PC-3 (cell line): ENCODE data around the gene PAX7. TPM values are rescaled to one million over a fixed set of nuclear protein-coding genes. Genes with fewer than 3 reads are reported as not detected.

ENCODE experiments used
- ATAC-seq: fragments of 200-7000 bp; cut with Tn5 transposase; 2 replicates; pipeline ENCODE4 v1.9.1; 2020; ENCODE audit warnings: mild to moderate bottlenecking, moderate library complexity
- BruUV-seq: library from RNA; stranded (reverse); fragments of 400-500 nt; replicated peaks from 2 replicates; lab custom pipeline; 2021; lab: Mats Ljungman, UMichigan
- CTCF ChIA-PET: fragments of 300-600 bp; sonication (Branson Sonifier 250); formaldehyde crosslinking; loops from one replicate; lab custom pipeline; 2022; ENCODE audit warnings: antibody characterized with exemption; lab: Charles Lee
- POLR2A ChIA-PET: fragments of 300-600 bp; sonication (Branson Sonifier 250); formaldehyde crosslinking; loops from one replicate; lab custom pipeline; 2022; ENCODE audit warnings: antibody characterized with exemption; ENCODE audit not compliant: unreplicated experiment; lab: Charles Lee
- DNase-seq: peaks from one replicate; pipeline ENCODE4 v3.0.0-alpha.2; 2015
- H2AFZ ChIP-seq: fragments of 300-600 bp; sonication (generic); 2 replicates; pipeline ENCODE4 v1.6.0; 2016; ENCODE audit warnings: antibody characterized with exemption, low read length
- H3F3A ChIP-seq: fragments of 300-600 bp; sonication (generic); one replicate; pipeline ENCODE4 v1.6.0; 2017; ENCODE audit warnings: antibody characterized with exemption, low read length, control low read depth, mild to moderate bottlenecking; ENCODE audit not compliant: unreplicated experiment
- H3K27ac ChIP-seq: fragments of 300-600 bp; sonication (generic); 2 replicates; pipeline ENCODE4 v1.5.1; 2016; ENCODE audit warnings: mild to moderate bottlenecking, low read length
- H3K27me3 ChIP-seq: fragments of 300-600 bp; sonication (generic); 2 replicates; pipeline ENCODE4 v1.6.1; 2016; ENCODE audit warnings: low read length, mixed read lengths
- H3K36me3 ChIP-seq: fragments of 300-600 bp; sonication (generic); 2 replicates; pipeline ENCODE4 v1.6.1; 2016; ENCODE audit warnings: low read depth, mixed run types, low read length, mixed read lengths
- H3K4me1 ChIP-seq: fragments of 300-600 bp; sonication (generic); 2 replicates; pipeline ENCODE4 v1.5.1; 2016; ENCODE audit warnings: low read length; ENCODE audit not compliant: insufficient read depth
- H3K4me2 ChIP-seq: fragments of 300-600 bp; sonication (generic); 2 replicates; pipeline ENCODE4 v1.6.0; 2016; ENCODE audit warnings: low read length
- H3K4me3 ChIP-seq: fragments of 300-600 bp; sonication (generic); 2 replicates; pipeline ENCODE4 v1.5.1; 2016; ENCODE audit warnings: mild to moderate bottlenecking, low read length, mixed read lengths
- H3K79me2 ChIP-seq: fragments of 300-600 bp; sonication (generic); 2 replicates; pipeline ENCODE4 v1.6.1; 2017; ENCODE audit warnings: low read length, mixed read lengths
- H3K9ac ChIP-seq: fragments of 300-600 bp; sonication (generic); 2 replicates; pipeline ENCODE4 v1.6.0; 2016; ENCODE audit warnings: mild to moderate bottlenecking, low read length
- H3K9me2 ChIP-seq: fragments of 300-600 bp; sonication (generic); replicated peaks from 2 replicates; pipeline ENCODE4 v1.6.1; 2016; ENCODE audit warnings: mixed run types, low read length, mixed read lengths
- H3K9me3 ChIP-seq: fragments of 300-600 bp; sonication (generic); 2 replicates; pipeline ENCODE4 v1.6.1; 2016; ENCODE audit warnings: low read length, mixed read lengths
- H4K20me1 ChIP-seq: fragments of 300-600 bp; sonication (generic); 2 replicates; pipeline ENCODE4 v1.6.1; 2016; ENCODE audit warnings: low read length, mixed read lengths
- EZH2 ChIP-seq: fragments of 300-600 bp; sonication (generic); IDR thresholded peaks from one replicate; pipeline ENCODE4 v1.6.1; 2017; ENCODE audit warnings: antibody characterized with exemption, mild to moderate bottlenecking, low read length; ENCODE audit not compliant: unreplicated experiment
- EZH2phosphoT487 ChIP-seq: fragments of 300-600 bp; sonication (generic); IDR thresholded peaks from 2 replicates; pipeline ENCODE4 v1.6.1; 2018; ENCODE audit warnings: mild to moderate bottlenecking, antibody characterized with exemption, low read length, borderline replicate concordance
- intact Hi-C: fragments of 100-400 bp; cut with micrococcal nuclease; formaldehyde crosslinking; loops from 2 replicates; pipeline ENCODE4 v1.9.0; 2023
- total RNA-seq: library from RNA; depleted of rRNA; stranded (reverse); fragments of >200 nt; gene quantifications from 2 replicates; pipeline ENCODE4 v1.2.3, GENCODE V29; 2014
- TF ChIP-seq, protein P1 (sequence below): fragments of 300-600 bp; sonication (generic); conservative IDR thresholded peaks from 2 replicates; pipeline ENCODE4 v1.5.1; 2017; ENCODE audit warnings: antibody characterized with exemption, low read depth, mild to moderate bottlenecking, low read length

Gene PAX7
- total RNA-seq, 1 experiment from 2014 or later: not detected

GRCh38 chr1:18749569-18749968, 118.9 kb downstream of the PAX7 start:
- H3K4me3 ChIP-seq: no peak overlapping the region
- DNase-seq: no peak
- no peak for ATAC-seq
- CTCF ChIA-PET: no interaction called here
- peaks cover 5% of the 10 kb centered on the region; the same call in 1 of the 2 replicates for H3K4me1 ChIP-seq
- no peak overlapping the region for H2AFZ ChIP-seq
- no peak overlapping the region for H3K4me2 ChIP-seq
- H4K20me1 ChIP-seq: no peaks in the 10 kb centered on the region
- H3K79me2 ChIP-seq: no peaks in the 10 kb centered on the region
- H3K9me3 ChIP-seq: no peaks in the 10 kb centered on the region
- intact Hi-C loops: no loop called here
- H3K36me3 ChIP-seq: no peaks in the 10 kb centered on the region
- no peak for TF ChIP-seq EZH2
- TF ChIP-seq, protein P1, sequence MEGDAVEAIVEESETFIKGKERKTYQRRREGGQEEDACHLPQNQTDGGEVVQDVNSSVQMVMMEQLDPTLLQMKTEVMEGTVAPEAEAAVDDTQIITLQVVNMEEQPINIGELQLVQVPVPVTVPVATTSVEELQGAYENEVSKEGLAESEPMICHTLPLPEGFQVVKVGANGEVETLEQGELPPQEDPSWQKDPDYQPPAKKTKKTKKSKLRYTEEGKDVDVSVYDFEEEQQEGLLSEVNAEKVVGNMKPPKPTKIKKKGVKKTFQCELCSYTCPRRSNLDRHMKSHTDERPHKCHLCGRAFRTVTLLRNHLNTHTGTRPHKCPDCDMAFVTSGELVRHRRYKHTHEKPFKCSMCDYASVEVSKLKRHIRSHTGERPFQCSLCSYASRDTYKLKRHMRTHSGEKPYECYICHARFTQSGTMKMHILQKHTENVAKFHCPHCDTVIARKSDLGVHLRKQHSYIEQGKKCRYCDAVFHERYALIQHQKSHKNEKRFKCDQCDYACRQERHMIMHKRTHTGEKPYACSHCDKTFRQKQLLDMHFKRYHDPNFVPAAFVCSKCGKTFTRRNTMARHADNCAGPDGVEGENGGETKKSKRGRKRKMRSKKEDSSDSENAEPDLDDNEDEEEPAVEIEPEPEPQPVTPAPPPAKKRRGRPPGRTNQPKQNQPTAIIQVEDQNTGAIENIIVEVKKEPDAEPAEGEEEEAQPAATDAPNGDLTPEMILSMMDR: no peak
- TF ChIP-seq EZH2phosphoT487: no peak
- POLR2A ChIA-PET: no interaction called here
- no peak overlapping the region for H3K9ac ChIP-seq
- H3K27ac ChIP-seq: no peak overlapping the region
- H3F3A ChIP-seq: no peaks in the 10 kb centered on the region
- no TSS peak for BruUV-seq
- H3K27me3 ChIP-seq: peaks cover 51% of the 10 kb centered on the region
- H3K9me2 ChIP-seq: no peaks in the 10 kb centered on the region

GRCh38 chr1:18750600-18750999, 120.0 kb downstream of the PAX7 start:
- Histone ChIP-seq H3K9me3 (no peaks in the 10 kb centered on the region), H3K27ac (no peak overlapping the region), H2AFZ (no peak overlapping the region), H3K27me3 (peaks cover 60% of the 10 kb centered on the region), H3K4me1 (peaks cover 5% of the 10 kb centered on the region; the same call in 1 of the 2 replicates), H3K9ac (no peak overlapping the region), H3K9me2 (no peaks in the 10 kb centered on the region), H3K79me2 (no peaks in the 10 kb centered on the region), H3K36me3 (no peaks in the 10 kb centered on the region), H3K4me2 (no peak overlapping the region), H3F3A (no peaks in the 10 kb centered on the region), H4K20me1 (no peaks in the 10 kb centered on the region), H3K4me3 (no peak overlapping the region)
- ATAC-seq: no peak
- intact Hi-C loops: no loop called here
- TF ChIP-seq EZH2phosphoT487 (no peak), EZH2 (no peak)
- TF ChIP-seq, protein P1: no peak
- BruUV-seq: no TSS peak
- no peak for DNase-seq
- CTCF ChIA-PET: no interaction called here
- POLR2A ChIA-PET: no interaction called here

GRCh38 chr1:18751425-18751824, 120.8 kb downstream of the PAX7 start:
- DNase-seq: no peak
- H3K27me3 ChIP-seq: peaks cover 66% of the 10 kb centered on the region
- BruUV-seq: no TSS peak

More at GRCh38 chr1:18751425-18751824, 120.8 kb downstream of the PAX7 start:
- Histone ChIP-seq H3K79me2 (no peaks in the 10 kb centered on the region), H4K20me1 (no peaks in the 10 kb centered on the region), H2AFZ (no peak overlapping the region), H3K9me2 (no peaks in the 10 kb centered on the region), H3F3A (no peaks in the 10 kb centered on the region), H3K4me1 (peaks cover 5% of the 10 kb centered on the region; the same call in 1 of the 2 replicates), H3K9me3 (no peaks in the 10 kb centered on the region), H3K9ac (no peak overlapping the region), H3K4me2 (no peak overlapping the region), H3K4me3 (no peak overlapping the region), H3K36me3 (no peaks in the 10 kb centered on the region), H3K27ac (no peak overlapping the region)
- TF ChIP-seq EZH2phosphoT487 (no peak), EZH2 (no peak)
- TF ChIP-seq, protein P1: no peak
- POLR2A ChIA-PET: no interaction called here
- intact Hi-C loops: no loop called here
- no peak for ATAC-seq
- CTCF ChIA-PET: no interaction called here
